Tibial artery (tissue), 4 donors: ENCODE results near the gene WHRN.

ENCODE experiments used
- DNase-seq, 2 donors: peaks; one replicate each; pipeline ENCODE4 v3.0.0-alpha.2; 2019
- H3K27ac ChIP-seq, 2 donors: fragments of 200-600 bp; sonication (generic) in 1 of 2; 1 replicate in 1 of 2; 2 replicates in 1 of 2; pipeline ENCODE4 v1.5.1; 2018 to 2019; ENCODE audit warnings: mild to moderate bottlenecking in 1 of 2
- H3K27me3 ChIP-seq, 2 donors: fragments of 200-600 bp; sonication (generic) in 1 of 2; one replicate each; pipeline versions ENCODE4 v1.5.1 to v1.6.0; 2016 to 2019
- H3K36me3 ChIP-seq, 3 donors: fragments of 200-600 bp; sonication (generic) in 2 of 3; one replicate each; pipeline ENCODE4 v1.5.1; 2016 to 2019; ENCODE audit warnings: mild to moderate bottlenecking in 2 of 3
- H3K4me1 ChIP-seq, 4 donors: fragments of 200-600 bp; sonication (generic) in 2 of 4; 1 replicate in 3 of 4; 2 replicates in 1 of 4; pipeline ENCODE4 v1.5.1; 2016 to 2019
- H3K4me3 ChIP-seq, 2 donors: fragments of 200-600 bp; sonication (generic) in 1 of 2; 1 replicate in 1 of 2; 2 replicates in 1 of 2; pipeline ENCODE4 v1.5.1; 2018 to 2019; ENCODE audit warnings: mild to moderate bottlenecking in 2 of 2
- H3K9me3 ChIP-seq, 3 donors: fragments of 200-600 bp; sonication (generic) in 1 of 3; one replicate each; pipeline ENCODE4 v1.5.1; 2016 to 2019
- CTCF ChIP-seq, 2 experiments: fragments of 200-600 bp in 1 of 2; fragments of 450-650 bp in 1 of 2; IDR thresholded peaks; one replicate each; pipeline ENCODE4 v1.5.1; 2017 to 2019; ENCODE audit warnings: antibody characterized with exemption in 2 of 2, mild to moderate bottlenecking in 1 of 2, moderate library complexity in 1 of 2
- intact Hi-C: fragments of 100-400 bp; cut with DNase I; formaldehyde crosslinking; loops from one replicate; pipeline ENCODE4 v1.15.0; 2023; ENCODE audit warnings: low total_unique reads

WHRN gene

GRCh38 chr9:114521846-114522245 lies 16.6 kb upstream of the WHRN start:
- TF ChIP-seq CTCF (IDR thresholded peaks at IDR 0.05): no peak
- intact Hi-C loops: no loop called here

GRCh38 chr9:114518599-114519022 lies 13.3 kb upstream of the WHRN start:
- H3K4me1 ChIP-seq: no peaks in the 10 kb centered on the region
- H3K4me3 ChIP-seq: no peak overlapping the region
- TF ChIP-seq CTCF (IDR thresholded peaks at IDR 0.05): no peak
- no peak for DNase-seq
- no peaks in the 10 kb centered on the region for H3K36me3 ChIP-seq
- intact Hi-C loops: no loop called here
- no peak overlapping the region for H3K27ac ChIP-seq
- no peaks in the 10 kb centered on the region for H3K9me3 ChIP-seq
- H3K27me3 ChIP-seq: peaks cover 0 to 27% of the 10 kb centered on the region in 2 donors

More at GRCh38 chr9:114521846-114522245, 16.6 kb upstream of the WHRN start:
- no peak for DNase-seq
- Histone ChIP-seq H3K4me1 (no peaks in the 10 kb centered on the region), H3K4me3 (no peak overlapping the region), H3K36me3 (no peaks in the 10 kb centered on the region), H3K9me3 (no peaks in the 10 kb centered on the region), H3K27ac (no peak overlapping the region), H3K27me3 (peaks cover 0 to 40% of the 10 kb centered on the region in 2 donors)

GRCh38 chr9:114518120-114518519 lies 12.8 kb upstream of the WHRN start:
- intact Hi-C loops: no loop called here
- Histone ChIP-seq H3K9me3 (no peaks in the 10 kb centered on the region), H3K27me3 (peaks cover 0 to 28% of the 10 kb centered on the region in 2 donors), H3K4me1 (no peaks in the 10 kb centered on the region), H3K4me3 (no peak overlapping the region), H3K36me3 (no peaks in the 10 kb centered on the region), H3K27ac (no peak overlapping the region)
- no peak for DNase-seq
- no peak for TF ChIP-seq CTCF (IDR thresholded peaks at IDR 0.05)

GRCh38 chr9:114516913-114517312 lies 11.6 kb upstream of the WHRN start:
- Histone ChIP-seq H3K9me3 (no peaks in the 10 kb centered on the region), H3K27me3 (peaks cover 0 to 33% of the 10 kb centered on the region in 2 donors), H3K36me3 (no peaks in the 10 kb centered on the region), H3K4me3 (no peak overlapping the region), H3K4me1 (no peaks in the 10 kb centered on the region), H3K27ac (no peak overlapping the region)
- TF ChIP-seq CTCF (IDR thresholded peaks at IDR 0.05): no peak
- DNase-seq: no peak
- intact Hi-C loops: no loop called here

- Histone ChIP-seq H3K27ac (no peak overlapping the region), H3K27me3 (peaks cover 0 to 35% of the 10 kb centered on the region in 2 donors), H3K9me3 (no peaks in the 10 kb centered on the region), H3K4me3 (no peak overlapping the region), H3K4me1 (no peaks in the 10 kb centered on the region), H3K36me3 (no peaks in the 10 kb centered on the region)
- TF ChIP-seq CTCF (IDR thresholded peaks at IDR 0.05): no peak
- DNase-seq: no peak
- intact Hi-C loops: no loop called here
Measured at GRCh38 chr9:114515528-114515927, 10.3 kb upstream of the WHRN start.

- Histone ChIP-seq H3K27me3 (peaks cover 0 to 37% of the 10 kb centered on the region in 2 donors), H3K4me3 (no peak overlapping the region), H3K36me3 (no peaks in the 10 kb centered on the region), H3K4me1 (no peaks in the 10 kb centered on the region), H3K9me3 (no peaks in the 10 kb centered on the region), H3K27ac (no peak overlapping the region)
- no peak for DNase-seq
- intact Hi-C loops: no loop called here
- TF ChIP-seq CTCF (IDR thresholded peaks at IDR 0.05): no peak
Measured at GRCh38 chr9:114513959-114514267, 8.6 kb upstream of the WHRN start.
